GM21737 (cell line): ENCODE measurements around the gene SCD5.

Experiments
- ATAC-seq: cut with Tn5 transposase; IDR thresholded peaks from one replicate; pipeline ENCODE4 v1.9.1; 2021; ENCODE audit warnings: mild to moderate bottlenecking, moderate library complexity; ENCODE audit not compliant: unreplicated experiment

Gene SCD5

GRCh38 chr4:82644734-82645126 lies 153.9 kb downstream of the SCD5 start:
- ATAC-seq: no peak

- no peak for ATAC-seq
These were observed 154.4 kb downstream of the SCD5 start for GRCh38 chr4:82643994-82644733.

GRCh38 chr4:82642331-82642730 lies 156.3 kb downstream of the SCD5 start:
- no peak for ATAC-seq

- ATAC-seq: no peak
These were observed 158.1 kb downstream of the SCD5 start for GRCh38 chr4:82640540-82640939.

GRCh38 chr4:82639971-82640370 lies 158.6 kb downstream of the SCD5 start:
- no peak for ATAC-seq

GRCh38 chr4:82638479-82638878 lies 160.1 kb downstream of the SCD5 start:
- ATAC-seq: no peak

GRCh38 chr4:82630079-82630478 lies 168.5 kb downstream of the SCD5 start:
- ATAC-seq: no peak

- ATAC-seq: no peak
These were observed 169.2 kb downstream of the SCD5 start for GRCh38 chr4:82629238-82630000.

- ATAC-seq: no peak
These were observed 172.2 kb downstream of the SCD5 start for GRCh38 chr4:82626251-82626868.

GRCh38 chr4:82624819-82625218 lies 173.8 kb downstream of the SCD5 start:
- ATAC-seq: no peak

- ATAC-seq: no peak
These were observed 175.4 kb downstream of the SCD5 start for GRCh38 chr4:82623121-82623683.

- ATAC-seq: no peak
These were observed 177.3 kb downstream of the SCD5 start for GRCh38 chr4:82621251-82621650.

GRCh38 chr4:82620126-82620735 lies 178.4 kb downstream of the SCD5 start:
- no peak for ATAC-seq

- no peak for ATAC-seq
These were observed 180.4 kb downstream of the SCD5 start for GRCh38 chr4:82618103-82618720.

GRCh38 chr4:82614838-82615449 lies 183.7 kb downstream of the SCD5 start:
- no peak for ATAC-seq

GRCh38 chr4:82613121-82613520 lies 185.5 kb downstream of the SCD5 start:
- no peak for ATAC-seq

GRCh38 chr4:82611982-82612381 lies 186.6 kb downstream of the SCD5 start:
- no peak for ATAC-seq

- no peak for ATAC-seq
These were observed 187.1 kb downstream of the SCD5 start for GRCh38 chr4:82611527-82611926.

GRCh38 chr4:82610041-82610440 lies 188.6 kb downstream of the SCD5 start:
- ATAC-seq: no peak

- ATAC-seq: no peak
These were observed 192.0 kb downstream of the SCD5 start for GRCh38 chr4:82606622-82607021.
